H1 (cell line): ENCODE data around the gene PROCR. TPM values are rescaled to one million over a fixed set of nuclear protein-coding genes. Genes with fewer than 3 reads are reported as not detected.

ENCODE experiments used
- CTCF ChIA-PET: fragments of 300-600 bp; sonication (Branson Sonifier 250); formaldehyde crosslinking; loops from one replicate; lab custom pipeline; 2021; ENCODE audit not compliant: partially characterized antibody; lab: Charles Lee
- POLR2A ChIA-PET: fragments of 300-600 bp; sonication (Branson Sonifier 250); formaldehyde crosslinking; loops from one replicate; lab custom pipeline; 2021; ENCODE audit warnings: inconsistent platforms; ENCODE audit not compliant: partially characterized antibody; lab: Charles Lee
- DNase-seq, 2 experiments: peaks; one replicate each; pipeline versions ENCODE4 v3.0.0 to v3.0.0-alpha.2; 2010 to 2022; ENCODE audit warnings: low spot score in 2 of 2, low read depth in 1 of 2, mixed read lengths in 1 of 2
- FAIRE-seq: peaks from 2 replicates; lab custom pipeline; 2011; peaks lifted over from hg19 to GRCh38; lab: Jason Lieb, UNC
- H2AFZ ChIP-seq: 2 replicates; pipeline ENCODE4 v1.8.1; 2012; ENCODE audit warnings: low read length, inconsistent platforms
- H2AK5ac ChIP-seq: 2 replicates; pipeline ENCODE4 v1.6.1; 2013; ENCODE audit warnings: low read depth, low read length
- H2BK120ac ChIP-seq: replicated peaks from 2 replicates; pipeline ENCODE3; 2013; ENCODE audit warnings: low read depth, low read length, inconsistent platforms
- H2BK12ac ChIP-seq: 2 replicates; pipeline ENCODE4 v1.6.1; 2013; ENCODE audit warnings: low read depth, low read length
- H2BK15ac ChIP-seq: 2 replicates; pipeline ENCODE4 v1.6.1; 2013; ENCODE audit warnings: low read length
- H2BK20ac ChIP-seq: 2 replicates; pipeline ENCODE4 v1.6.1; 2013; ENCODE audit warnings: low read length
- H2BK5ac ChIP-seq: 2 replicates; pipeline ENCODE4 v1.6.1; 2013; ENCODE audit warnings: low read depth, low read length
- H3K14ac ChIP-seq: 2 replicates; pipeline ENCODE4 v1.6.1; 2013; ENCODE audit warnings: inconsistent platforms; ENCODE audit not compliant: insufficient read length
- H3K18ac ChIP-seq: 2 replicates; pipeline ENCODE4 v1.6.1; 2013; ENCODE audit warnings: low read length; ENCODE audit errors: extremely low read depth
- H3K23ac ChIP-seq: 2 replicates; pipeline ENCODE4 v1.6.1; 2013; ENCODE audit warnings: inconsistent platforms; ENCODE audit not compliant: insufficient read length
- H3K23me2 ChIP-seq: 2 replicates; pipeline ENCODE4 v1.6.1; 2013; ENCODE audit warnings: low read depth, low read length
- H3K27ac ChIP-seq: 2 replicates; pipeline ENCODE4 v1.6.1; 2011; ENCODE audit warnings: low read depth, low read length, inconsistent platforms
- H3K27me3 ChIP-seq, 4 experiments: replicated peaks in 1 of 4; 1 replicate in 1 of 4; 2 replicates in 3 of 4; pipeline versions ENCODE4 v1.6.1 to v1.8.1; 2011 to 2013; ENCODE audit warnings: low read length in 3 of 4, mild to moderate bottlenecking in 3 of 4, inconsistent platforms in 2 of 4, mixed read lengths in 2 of 4, moderate library complexity in 1 of 4; ENCODE audit not compliant: control insufficient read depth in 3 of 4, insufficient read depth in 3 of 4; ENCODE audit errors: extremely low read depth in 1 of 4
- H3K36me3 ChIP-seq, 4 experiments: 2 replicates each; pipeline versions ENCODE4 v1.6.1 to v1.8.1; 2011 to 2013; ENCODE audit warnings: mild to moderate bottlenecking in 4 of 4, low read length in 3 of 4, moderate library complexity in 2 of 4, control low read depth in 1 of 4, inconsistent platforms in 1 of 4; ENCODE audit not compliant: insufficient read depth in 4 of 4, control insufficient read depth in 2 of 4
- H3K4ac ChIP-seq: replicated peaks from 2 replicates; pipeline ENCODE3; 2013; ENCODE audit warnings: low read length, low read depth, mixed read lengths, inconsistent platforms; ENCODE audit not compliant: insufficient read length
- H3K4me1 ChIP-seq, 4 experiments: replicated peaks in 1 of 4; 1 replicate in 1 of 4; 2 replicates in 3 of 4; pipeline versions ENCODE4 v1.6.1 to v1.8.1; 2011 to 2013; ENCODE audit warnings: low read length in 3 of 4, inconsistent platforms in 2 of 4, mixed read lengths in 1 of 4; ENCODE audit not compliant: insufficient read depth in 4 of 4, control insufficient read depth in 3 of 4
- H3K4me2 ChIP-seq, 2 experiments: 2 replicates each; pipeline versions ENCODE4 v1.6.1 to v1.8.1; 2011 to 2013; ENCODE audit warnings: low read depth in 2 of 2, low read length in 2 of 2, control low read depth in 1 of 2, inconsistent platforms in 1 of 2, mild to moderate bottlenecking in 1 of 2; ENCODE audit not compliant: insufficient read depth in 1 of 2
- H3K4me3 ChIP-seq, 4 experiments: fragments of 200-600, 300-600 bp in 1 of 4; sonication (generic), shearing (Covaris generic), sonication (Bioruptor Twin) in 1 of 4; 2 replicates each; pipeline versions ENCODE4 v1.5.1 to v1.8.1; 2011 to 2016; ENCODE audit warnings: low read length in 4 of 4, low read depth in 3 of 4, control low read depth in 2 of 4, inconsistent platforms in 2 of 4, mild to moderate bottlenecking in 2 of 4, mixed read lengths in 1 of 4, moderate library complexity in 1 of 4; ENCODE audit not compliant: insufficient read depth in 2 of 4; ENCODE audit errors: extremely low read depth in 1 of 4
- H3K56ac ChIP-seq: replicated peaks from 2 replicates; pipeline ENCODE3; 2013; ENCODE audit warnings: low read depth, mild to moderate bottlenecking, mixed read lengths, low read length, inconsistent platforms; ENCODE audit not compliant: insufficient read length
- H3K79me1 ChIP-seq: 2 replicates; pipeline ENCODE4 v1.6.1; 2013; ENCODE audit warnings: low read depth, low read length, control low read depth
- H3K79me2 ChIP-seq, 2 experiments: 2 replicates each; pipeline versions ENCODE4 v1.6.1 to v1.8.1; 2012 to 2013; ENCODE audit warnings: low read length in 2 of 2, mild to moderate bottlenecking in 2 of 2, inconsistent platforms in 1 of 2; ENCODE audit not compliant: insufficient read depth in 2 of 2, control insufficient read depth in 1 of 2
- H3K9ac ChIP-seq, 4 experiments: replicated peaks in 1 of 4; 1 replicate in 1 of 4; 2 replicates in 3 of 4; pipeline versions ENCODE4 v1.6.1 to v1.8.1; 2011 to 2013; ENCODE audit warnings: low read depth in 3 of 4, low read length in 3 of 4, control low read depth in 2 of 4, mild to moderate bottlenecking in 2 of 4, moderate library complexity in 2 of 4, inconsistent platforms in 1 of 4; ENCODE audit errors: extremely low read depth in 1 of 4
- H3K9me3 ChIP-seq, 2 experiments: 2 replicates each; pipeline versions ENCODE4 v1.6.1 to v1.8.1; 2012 to 2013; ENCODE audit warnings: mild to moderate bottlenecking in 2 of 2, moderate library complexity in 2 of 2, control low read depth in 1 of 2, inconsistent platforms in 1 of 2, low read depth in 1 of 2, low read length in 1 of 2, mixed read lengths in 1 of 2; ENCODE audit not compliant: insufficient read depth in 2 of 2
- H4K20me1 ChIP-seq, 2 experiments: replicated peaks in 1 of 2; 2 replicates each; pipeline versions ENCODE3 to v1.8.1; 2011 to 2013; ENCODE audit warnings: inconsistent platforms in 2 of 2, low read length in 2 of 2, mild to moderate bottlenecking in 1 of 2; ENCODE audit not compliant: insufficient read depth in 2 of 2, control insufficient read depth in 1 of 2
- H4K5ac ChIP-seq: 2 replicates; pipeline ENCODE4 v1.6.1; 2013; ENCODE audit warnings: low read length, low read depth, mixed read lengths, inconsistent platforms; ENCODE audit not compliant: insufficient read length
- H4K8ac ChIP-seq: 2 replicates; pipeline ENCODE4 v1.8.0; 2013; ENCODE audit warnings: mild to moderate bottlenecking, moderate library complexity, low read length, inconsistent platforms; ENCODE audit not compliant: insufficient read depth; ENCODE audit errors: extremely low read depth
- H4K91ac ChIP-seq: replicated peaks from 2 replicates; pipeline ENCODE3; 2013; ENCODE audit warnings: low read length, mixed read lengths, inconsistent platforms; ENCODE audit not compliant: insufficient read length
- ATF2 ChIP-seq: IDR thresholded peaks from 2 replicates; pipeline ENCODE4 v1.6.1; 2012; ENCODE audit warnings: low read length, inconsistent platforms
- CTCF ChIP-seq, 3 experiments: IDR thresholded peaks; 1 replicate in 2 of 3; 2 replicates in 1 of 3; pipeline versions ENCODE4 v1.5.1 to v1.6.1; 2011; ENCODE audit warnings: low read length in 3 of 3, mild to moderate bottlenecking in 3 of 3, inconsistent platforms in 2 of 3, low read depth in 1 of 3, moderate library complexity in 1 of 3; ENCODE audit not compliant: insufficient read depth in 1 of 3; ENCODE audit errors: control extremely low read depth in 1 of 3
- GTF2F1 ChIP-seq: IDR thresholded peaks from 2 replicates; pipeline ENCODE4 v1.6.1; 2012; ENCODE audit warnings: low read depth, low read length, improper control_type of control experiment, borderline replicate concordance
- SAP30 ChIP-seq: fragments of 300-600 bp; sonication (generic); IDR thresholded peaks from 2 replicates; pipeline ENCODE4 v1.7.1; 2012; ENCODE audit warnings: low read length, moderate library complexity, mild to moderate bottlenecking, inconsistent platforms; ENCODE audit not compliant: insufficient read depth, insufficient replicate concordance
- SRF ChIP-seq: IDR thresholded peaks from 2 replicates; pipeline ENCODE4 v1.6.1; 2011; ENCODE audit warnings: mild to moderate bottlenecking, low read depth, low read length, moderate library complexity
- TBP ChIP-seq: IDR thresholded peaks from 2 replicates; pipeline ENCODE4 v1.6.1; 2011; ENCODE audit warnings: low read depth, low read length, improper control_type of control experiment
- TEAD4 ChIP-seq: IDR thresholded peaks from 2 replicates; pipeline ENCODE4 v1.6.1; 2012; ENCODE audit warnings: low read depth, low read length, inconsistent platforms, mixed read lengths
- WGBS, 2 experiments: shearing (Covaris generic) in 1 of 2; methylation state at CpG; one replicate each; pipeline versions ENCODE4 v1.1.6 to v1.1.7; 2013 to 2015; ENCODE audit warnings: low lambda C conversion rate in 2 of 2, mixed read lengths in 2 of 2, inconsistent platforms in 1 of 2, low coverage in 1 of 2, missing lambda C conversion rate in 1 of 2; ENCODE audit not compliant: insufficient replicate concordance in 2 of 2, insufficient coverage in 1 of 2, insufficient read length in 1 of 2; ENCODE audit errors: extremely low coverage in 1 of 2, missing lambda C conversion rate in 1 of 2; 5-methylcytosine and 5-hydroxymethylcytosine counted together
- polyA plus RNA-seq, 7 experiments: library from polyadenylated mRNA; depleted of rRNA in 3 of 7; stranded (reverse) in 5 of 7; unstranded in 2 of 7; fragments of >200 nt in 5 of 7; fragments of 200-250 nt in 2 of 7; gene quantifications; 1 replicate in 5 of 7; 2 replicates in 1 of 7; 4 replicates in 1 of 7; pipeline versions ENCODE4 v1.2.1 to v1.2.3, GENCODE V29; 2011 to 2013; ENCODE audit warnings: missing spikeins in 2 of 7, mixed read lengths in 2 of 7
- total RNA-seq: library from RNA; stranded (reverse); fragmentation: NEBNext Ultra II Directional; extraction: Animal tissue kit (Norgen Biotek cat#: 25700); gene quantifications from 2 replicates; pipeline ENCODE4 v1.2.1, GENCODE V29; 2021

Gene PROCR
- total and polyA plus RNA-seq, 2 of the 8 experiments (the other 6 are each of a cell fraction or from before 2014, with no cell fraction given), result 21.3 to 42.9 TPM

DNA sequence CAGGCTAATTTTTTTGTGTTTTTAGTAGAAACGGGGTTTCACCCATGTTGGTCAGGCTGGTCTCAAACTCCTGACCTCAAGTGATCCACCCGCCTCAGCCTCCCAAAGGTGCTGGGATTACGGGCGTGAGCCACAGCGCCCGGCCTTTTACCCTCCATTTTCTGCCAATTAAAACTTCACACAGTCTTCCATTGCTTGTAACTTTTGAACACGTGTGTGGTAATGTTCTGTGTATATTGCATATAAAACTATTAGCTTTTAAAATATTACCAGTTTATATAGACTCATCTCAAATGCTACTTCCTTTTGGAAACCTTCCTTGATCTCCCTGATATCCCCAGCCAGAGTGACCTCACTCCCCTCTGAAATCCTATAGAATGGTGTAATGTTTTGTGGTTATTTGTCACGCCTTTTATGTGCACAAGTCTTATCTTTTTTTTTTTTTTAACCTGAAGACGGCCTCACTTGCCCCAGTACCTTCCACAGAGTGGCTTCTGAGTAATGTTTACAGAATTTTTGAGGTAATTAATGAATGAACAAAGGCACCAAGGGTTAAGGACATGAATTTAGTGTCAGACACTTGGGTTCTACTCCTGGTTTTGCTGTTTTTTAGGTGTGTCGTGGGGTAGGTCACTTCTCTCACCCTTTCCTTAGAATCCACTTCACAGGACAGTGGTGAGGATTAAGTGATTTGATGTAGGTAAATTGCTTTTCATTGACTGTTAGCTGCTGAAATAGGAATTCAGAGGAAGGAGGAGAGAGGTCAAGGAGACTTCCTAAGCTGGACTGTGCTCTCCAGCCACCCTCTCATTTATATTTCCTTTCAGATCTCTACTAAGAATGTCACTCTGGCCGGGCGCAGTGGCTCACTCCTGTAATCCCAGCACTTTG lies 43.4 kb downstream of the PROCR start:
- H3K23me2 ChIP-seq, result 0 out of 2 replicates have a peak, but pooled peaks cover 2% of the 10 kb centered on the region
- ChIA-PET CTCF (interaction anchor here (0.8 to 1.4 kb wide), 5 partner anchors 7 to 53 kb away, joined by 3 to 8 read pairs (median 3); no protein-coding TSS in a partner anchor), POLR2A (interaction anchor here (0.7 to 1.2 kb wide), 3 partner anchors 46 to 62 kb away, joined by 3 read pairs; partner anchors contain the start of gene MMP24OS)
- H3K18ac ChIP-seq, result no peak overlapping the region
- no peak overlapping the region for H4K8ac ChIP-seq
- no peaks in the 10 kb centered on the region for H3K9me3 ChIP-seq
- H3K79me2 ChIP-seq, result no peaks in the 10 kb centered on the region
- no peak overlapping the region for H3K14ac ChIP-seq
- H2BK120ac ChIP-seq, result no peak overlapping the region
- no peak overlapping the region for H2BK15ac ChIP-seq
- no peak overlapping the region for H3K9ac ChIP-seq
- no peaks in the 10 kb centered on the region for H3K4me1 ChIP-seq
- H2AK5ac ChIP-seq, result no peak overlapping the region
- no peak overlapping the region for H3K4me3 ChIP-seq
- no peak overlapping the region for H2BK5ac ChIP-seq
- H3K56ac ChIP-seq, result no peak overlapping the region
- no peak overlapping the region for H2BK20ac ChIP-seq
- H3K36me3 ChIP-seq, result no peaks in the 10 kb centered on the region
- 0 out of 2 replicates have a peak overlapping the region, but pooled peaks have one; percentile 14 for H2AFZ ChIP-seq
- H3K4me2 ChIP-seq, result no peak overlapping the region
- H3K27ac ChIP-seq, result no peak overlapping the region
- H3K23ac ChIP-seq, result no peak overlapping the region
- DNase-seq, result no peak
- no peaks in the 10 kb centered on the region for H3K27me3 ChIP-seq
- no peak overlapping the region for H4K91ac ChIP-seq
- no peak overlapping the region for H2BK12ac ChIP-seq
- H4K20me1 ChIP-seq, result no peaks in the 10 kb centered on the region
- no peak for FAIRE-seq
- no peaks in the 10 kb centered on the region for H3K79me1 ChIP-seq
- 90% methylated on average over 12 of the region's 12 CpGs; no CpG with 5 or more reads in 1 of the 2 experiments for WGBS, 2 experiments
- no peak overlapping the region for H3K4ac ChIP-seq
- no peak overlapping the region for H4K5ac ChIP-seq
- no peak for TF ChIP-seq GTF2F1
- TF ChIP-seq TEAD4, result no peak
- no peak for TF ChIP-seq SRF
- TF ChIP-seq CTCF (IDR thresholded peaks at IDR 0.05; ENCODE audit: control extremely low read depth in 1 of 3, insufficient read depth in 1 of 3, low read depth in 1 of 3, low read length in 3 of 3), result no peak
- TF ChIP-seq TBP, result no peak
- TF ChIP-seq SAP30, result no peak
- TF ChIP-seq ATF2, result no peak
